ENCODE measurements around the gene ULK4. TPM values are rescaled to one million over a fixed set of nuclear protein-coding genes. Genes with fewer than 3 reads are reported as not detected.

Gene ULK4
- total and polyA plus RNA-seq, 12 donors, result 1.6 to 24.5 (median 6.9) TPM

DNA sequence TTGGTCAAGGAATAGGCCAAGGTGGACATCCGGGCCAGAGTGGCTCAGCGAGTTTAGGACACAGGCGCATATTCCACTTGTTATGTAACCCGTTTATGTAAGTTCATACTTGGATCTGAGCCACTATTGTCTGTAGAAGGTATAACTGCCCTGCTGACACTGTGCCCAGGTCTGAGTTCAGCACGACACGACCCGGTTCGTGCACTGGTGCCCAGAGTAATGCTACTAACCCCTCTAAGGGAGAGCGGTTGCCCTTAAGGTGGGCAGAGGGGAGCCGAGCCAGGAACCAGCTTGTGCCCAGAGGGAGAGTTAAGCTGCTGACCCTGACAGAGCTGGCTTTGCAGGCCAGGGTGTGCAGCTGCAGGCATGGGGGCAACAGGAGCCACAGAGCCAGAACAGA is 1.9 kb upstream of the ULK4 start:
- TF ChIP-seq, protein P1, sequence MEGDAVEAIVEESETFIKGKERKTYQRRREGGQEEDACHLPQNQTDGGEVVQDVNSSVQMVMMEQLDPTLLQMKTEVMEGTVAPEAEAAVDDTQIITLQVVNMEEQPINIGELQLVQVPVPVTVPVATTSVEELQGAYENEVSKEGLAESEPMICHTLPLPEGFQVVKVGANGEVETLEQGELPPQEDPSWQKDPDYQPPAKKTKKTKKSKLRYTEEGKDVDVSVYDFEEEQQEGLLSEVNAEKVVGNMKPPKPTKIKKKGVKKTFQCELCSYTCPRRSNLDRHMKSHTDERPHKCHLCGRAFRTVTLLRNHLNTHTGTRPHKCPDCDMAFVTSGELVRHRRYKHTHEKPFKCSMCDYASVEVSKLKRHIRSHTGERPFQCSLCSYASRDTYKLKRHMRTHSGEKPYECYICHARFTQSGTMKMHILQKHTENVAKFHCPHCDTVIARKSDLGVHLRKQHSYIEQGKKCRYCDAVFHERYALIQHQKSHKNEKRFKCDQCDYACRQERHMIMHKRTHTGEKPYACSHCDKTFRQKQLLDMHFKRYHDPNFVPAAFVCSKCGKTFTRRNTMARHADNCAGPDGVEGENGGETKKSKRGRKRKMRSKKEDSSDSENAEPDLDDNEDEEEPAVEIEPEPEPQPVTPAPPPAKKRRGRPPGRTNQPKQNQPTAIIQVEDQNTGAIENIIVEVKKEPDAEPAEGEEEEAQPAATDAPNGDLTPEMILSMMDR (IDR thresholded peaks at IDR 0.05), result no peak
- no peak for TF ChIP-seq POLR2A (IDR thresholded peaks at IDR 0.05)
- intact Hi-C loops (cut with DNase I), result no loop called here
- no peaks in the 10 kb centered on the region for H3K36me3 ChIP-seq (replicated peaks in 1 of 2)
- H3K27me3 ChIP-seq, result no peaks in the 10 kb centered on the region
- DNase-seq, result no peak
- WGBS, 4 donors, result 77 to 90% (median 84%) methylated on average over 8 to 10 of the region's 10 CpGs
- no peaks in the 10 kb centered on the region for H3K9me3 ChIP-seq (replicated peaks in 1 of 3)
- peaks cover 5 to 8% of the 10 kb centered on the region in 2 donors for H3K4me1 ChIP-seq (replicated peaks in 1 of 2)
- H3K4me3 ChIP-seq, result no peak overlapping the region
- H3K27ac ChIP-seq, result no peak overlapping the region

DNA sequence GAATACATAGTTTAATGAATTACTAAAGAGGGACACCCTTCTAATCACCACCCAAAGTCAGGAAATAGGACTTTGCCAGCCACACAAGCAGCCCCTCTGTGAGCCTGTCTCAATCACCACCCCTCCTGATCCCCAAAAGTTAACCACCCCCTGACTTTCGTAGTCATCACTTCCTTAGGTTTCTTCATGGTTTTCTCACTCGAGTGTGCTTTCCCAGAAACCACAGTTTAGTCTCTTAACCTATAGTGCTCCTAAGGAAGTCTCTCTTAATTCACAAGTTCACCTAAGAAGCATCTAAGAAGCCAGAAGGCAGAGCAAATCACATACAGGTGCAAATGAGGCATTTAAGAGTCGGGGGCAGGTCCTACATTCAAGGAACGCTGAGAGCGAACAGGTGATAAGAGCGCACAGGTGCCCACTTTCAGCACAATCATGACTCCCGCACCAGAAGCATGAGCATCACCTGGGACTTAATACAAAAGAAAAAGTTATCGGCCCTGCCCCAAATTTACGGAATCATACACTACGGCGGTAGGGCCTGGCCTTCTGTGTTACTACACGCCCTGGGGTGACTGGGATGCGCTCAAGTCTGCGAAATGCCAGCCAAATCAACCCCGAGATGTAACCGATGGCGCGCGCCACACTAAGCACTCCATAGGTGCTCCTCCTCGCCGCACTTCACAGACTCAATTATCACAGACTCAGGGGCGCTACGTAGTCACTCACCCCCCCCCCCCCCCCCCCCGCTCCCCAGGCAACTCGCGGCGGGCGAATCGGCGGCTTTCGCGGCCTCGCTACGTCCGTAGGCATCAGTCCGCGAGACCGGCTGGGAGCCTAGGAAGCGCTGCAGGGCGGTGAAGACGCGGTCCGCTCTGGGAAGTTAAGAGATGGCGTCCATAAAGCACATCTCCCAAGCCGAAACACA is 815 bp downstream of the ULK4 start:
- H3K4me3 ChIP-seq, result peak overlapping the region; percentile 62 to 88 (median 74)
- WGBS, 4 donors, result 1 to 7% (median 2%) methylated on average over 4 to 45 of the region's 45 CpGs
- H3K9me3 ChIP-seq (replicated peaks in 1 of 3), result no peaks in the 10 kb centered on the region
- H3K4me1 ChIP-seq (replicated peaks in 1 of 2), result peaks cover 5 to 8% of the 10 kb centered on the region in 2 donors
- H3K36me3 ChIP-seq (replicated peaks in 1 of 2), result no peaks in the 10 kb centered on the region
- intact Hi-C loops (cut with DNase I), result no loop called here
- H3K27ac ChIP-seq, result peak overlapping the region; percentile 39 to 89 (median 72)
- no peaks in the 10 kb centered on the region for H3K27me3 ChIP-seq
- TF ChIP-seq, protein P1 (IDR thresholded peaks at IDR 0.05), result no peak
- no peak for TF ChIP-seq POLR2A (IDR thresholded peaks at IDR 0.05)
- DNase-seq, result peak; percentile 48 to 76 (median 65)

DNA sequence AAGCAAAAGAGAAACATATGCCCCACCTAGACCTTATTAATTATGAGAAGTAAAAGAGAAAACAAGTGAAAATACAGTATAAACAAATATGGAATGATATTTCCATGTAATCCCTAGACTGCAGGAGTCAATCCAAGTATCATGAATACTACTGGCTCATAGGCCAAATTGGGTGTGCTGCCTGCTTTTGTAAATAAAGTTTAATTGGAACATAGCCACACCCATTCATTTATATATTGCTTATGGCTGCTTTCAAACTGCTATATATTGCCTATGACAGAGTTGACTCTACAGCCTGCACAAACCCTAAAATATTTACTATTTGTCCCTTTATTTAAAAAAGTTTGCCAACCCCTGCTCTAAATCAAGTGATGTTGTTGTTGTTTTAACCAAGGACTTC is 5.3 kb downstream of the ULK4 start:
- H3K27me3 ChIP-seq, result no peaks in the 10 kb centered on the region
- TF ChIP-seq, protein P1 (IDR thresholded peaks at IDR 0.05), result no peak
- TF ChIP-seq POLR2A (IDR thresholded peaks at IDR 0.05), result no peak
- H3K4me1 ChIP-seq (replicated peaks in 1 of 2), result peaks cover 5 to 8% of the 10 kb centered on the region in 2 donors
- DNase-seq, result no peak
- no peak overlapping the region for H3K4me3 ChIP-seq
- H3K27ac ChIP-seq, result no peak overlapping the region
- intact Hi-C loops (cut with DNase I), result loop anchor here in 1 of 2 donors (5.0 kb wide), 1 partner anchor 141 kb away; no protein-coding TSS in a partner anchor
- no peaks in the 10 kb centered on the region for H3K36me3 ChIP-seq (replicated peaks in 1 of 2)
- H3K9me3 ChIP-seq (replicated peaks in 1 of 3), result no peaks in the 10 kb centered on the region

DNA sequence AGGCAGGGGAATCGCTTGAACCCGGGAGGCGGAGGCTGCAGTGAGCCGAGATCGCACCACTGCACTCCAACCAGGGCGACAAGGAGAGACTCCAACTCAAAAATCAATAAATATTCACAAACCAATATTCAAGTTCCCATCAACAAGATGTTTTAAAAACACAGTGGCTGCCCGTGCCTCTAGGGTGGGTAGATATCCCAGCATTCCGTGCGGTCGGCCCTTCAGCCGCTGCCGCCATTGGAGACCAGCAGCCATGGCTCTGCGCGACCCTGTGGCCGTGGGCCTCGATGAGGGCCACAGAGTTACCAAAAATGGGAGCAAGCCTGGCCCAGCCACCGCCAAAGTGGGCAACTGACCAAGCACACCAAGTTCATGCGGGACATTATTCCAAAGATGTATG is 6.7 kb downstream of the ULK4 start:
- Histone ChIP-seq H3K27me3 (no peaks in the 10 kb centered on the region), H3K27ac (no peak overlapping the region), H3K4me3 (no peak overlapping the region), H3K9me3 (replicated peaks in 1 of 3) (no peaks in the 10 kb centered on the region), H3K36me3 (replicated peaks in 1 of 2) (no peaks in the 10 kb centered on the region), H3K4me1 (replicated peaks in 1 of 2) (no peaks in the 10 kb centered on the region)
- DNase-seq, result no peak
- WGBS, 4 donors, result 86 to 92% (median 89%) methylated on average over 13 to 18 of the region's 18 CpGs
- TF ChIP-seq, protein P1 (IDR thresholded peaks at IDR 0.05), result no peak
- TF ChIP-seq POLR2A (IDR thresholded peaks at IDR 0.05), result no peak
- intact Hi-C loops (cut with DNase I), result loop anchor here in 1 of 2 donors (5.0 kb wide), 1 partner anchor 142 kb away; no protein-coding TSS in a partner anchor
